Measurements from ENCODE around the gene NUBPL. TPM values are rescaled to one million over a fixed set of nuclear protein-coding genes. Genes with fewer than 3 reads are reported as not detected.

Gene NUBPL
- total RNA-seq, 1 donor from 2014 or later = 7.2 TPM

DNA sequence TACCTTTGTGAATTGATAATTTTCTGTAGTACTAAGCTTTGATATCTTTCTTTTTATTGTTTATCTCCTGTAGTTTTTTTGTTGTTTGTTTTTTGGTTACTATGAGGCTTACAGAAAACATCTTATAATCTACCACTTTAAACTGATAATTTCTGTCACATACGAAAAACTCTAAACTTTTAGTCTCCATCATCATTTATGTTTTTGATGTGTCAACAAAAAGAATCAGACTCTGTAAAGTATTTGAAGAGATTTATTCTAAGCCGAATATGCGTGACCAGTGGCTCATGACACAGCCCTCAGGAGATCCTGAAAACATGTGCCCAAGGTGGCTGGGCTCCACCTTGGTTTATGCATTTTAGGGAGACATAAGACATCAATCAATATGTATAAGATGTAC lies 348.8 kb downstream of the NUBPL start:
- no peak for DNase-seq (ENCODE audit: low read depth, low spot score)

Other genes with a start within 250 kb of the NUBPL start
- 28.0 and 47.3 TPM in 2 replicates for gene HEATR5A, start 140.9 kb upstream of the NUBPL start, total RNA-seq
- gene DTD2, start 103.9 kb upstream of the NUBPL start, total RNA-seq = 32.6 and 33.9 TPM in 2 replicates
- not detected in 2 replicates for gene GPR33, start 73.4 kb upstream of the NUBPL start, total RNA-seq